Measurements from ENCODE around the gene PTPRD. TPM values are rescaled to one million over a fixed set of nuclear protein-coding genes. Genes with fewer than 3 reads are reported as not detected.

PTPRD gene
- total and polyA plus RNA-seq, 2 of the 4 experiments (the other 2 are of a cell fraction), result 0.07 to 0.18 TPM

DNA sequence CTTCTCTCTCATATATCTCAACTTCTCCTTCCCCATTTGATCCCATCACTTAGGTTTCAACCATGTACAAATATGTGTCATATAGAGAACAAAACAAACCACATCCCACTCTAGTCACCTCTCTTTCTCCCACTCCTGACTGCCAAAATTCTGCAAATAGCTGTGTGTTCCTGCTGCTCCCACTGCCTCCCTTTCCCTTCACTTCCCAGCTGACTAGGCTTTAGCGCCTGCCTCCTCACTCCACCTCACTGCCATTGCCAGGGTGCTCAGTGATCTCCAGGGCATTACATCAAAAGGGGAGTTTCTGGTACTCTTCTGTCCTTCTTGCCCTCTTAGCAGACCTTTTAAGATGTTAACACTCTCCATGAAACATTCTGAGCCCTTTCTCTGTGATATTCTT lies 2137.9 kb downstream of the PTPRD start:
- H3K36me3 ChIP-seq (ENCODE audit: control insufficient read depth, insufficient read depth, low read length), result no peaks in the 10 kb centered on the region
- H2BK20ac ChIP-seq (ENCODE audit: low read depth, low read length), result no peak overlapping the region
- no CpG with 5 or more reads among the region's 1 CpG for WGBS, 2 experiments (ENCODE audit: extremely low coverage in 2 of 2, insufficient read length in 1 of 2)
- intact Hi-C loops (cut with micrococcal nuclease), result no loop called here
- no peak overlapping the region for H4K8ac ChIP-seq (ENCODE audit: low read depth in 2 of 2, low read length in 2 of 2)
- no peaks in the 10 kb centered on the region; the same call in 1 of the 2 replicates for H3K9me3 ChIP-seq (ENCODE audit: control insufficient read depth, insufficient read depth, low read length)
- no TSS peak for BruUV-seq (replicated peaks)
- H3K79me1 ChIP-seq (ENCODE audit: low read depth in 1 of 2, low read length in 2 of 2), result no peaks in the 10 kb centered on the region
- TF ChIP-seq MAZ (IDR thresholded peaks at IDR 0.05; ENCODE audit: borderline replicate concordance, low read depth, low read length) (no peak), BHLHE40 (IDR thresholded peaks at IDR 0.05; ENCODE audit: low read depth, low read length) (no peak), NFE2L2 (IDR thresholded peaks at IDR 0.05; ENCODE audit: low read depth, low read length) (no peak), FOS (IDR thresholded peaks at IDR 0.05; ENCODE audit: low read depth, low read length) (no peak), RAD21 (IDR thresholded peaks at IDR 0.05; ENCODE audit: low read length) (no peak), CHD1 (IDR thresholded peaks at IDR 0.05; ENCODE audit: low read depth, low read length) (no peak), RFX5 (IDR thresholded peaks at IDR 0.05; ENCODE audit: low read depth, low read length) (no peak), MXI1 (IDR thresholded peaks at IDR 0.05; ENCODE audit: borderline replicate concordance, low read depth, low read length) (no peak)
- TF ChIP-seq, protein P1, sequence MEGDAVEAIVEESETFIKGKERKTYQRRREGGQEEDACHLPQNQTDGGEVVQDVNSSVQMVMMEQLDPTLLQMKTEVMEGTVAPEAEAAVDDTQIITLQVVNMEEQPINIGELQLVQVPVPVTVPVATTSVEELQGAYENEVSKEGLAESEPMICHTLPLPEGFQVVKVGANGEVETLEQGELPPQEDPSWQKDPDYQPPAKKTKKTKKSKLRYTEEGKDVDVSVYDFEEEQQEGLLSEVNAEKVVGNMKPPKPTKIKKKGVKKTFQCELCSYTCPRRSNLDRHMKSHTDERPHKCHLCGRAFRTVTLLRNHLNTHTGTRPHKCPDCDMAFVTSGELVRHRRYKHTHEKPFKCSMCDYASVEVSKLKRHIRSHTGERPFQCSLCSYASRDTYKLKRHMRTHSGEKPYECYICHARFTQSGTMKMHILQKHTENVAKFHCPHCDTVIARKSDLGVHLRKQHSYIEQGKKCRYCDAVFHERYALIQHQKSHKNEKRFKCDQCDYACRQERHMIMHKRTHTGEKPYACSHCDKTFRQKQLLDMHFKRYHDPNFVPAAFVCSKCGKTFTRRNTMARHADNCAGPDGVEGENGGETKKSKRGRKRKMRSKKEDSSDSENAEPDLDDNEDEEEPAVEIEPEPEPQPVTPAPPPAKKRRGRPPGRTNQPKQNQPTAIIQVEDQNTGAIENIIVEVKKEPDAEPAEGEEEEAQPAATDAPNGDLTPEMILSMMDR (conservative IDR thresholded peaks at IDR 0.05; ENCODE audit: low read depth, low read length), result no peak
- TF ChIP-seq, protein P2, sequence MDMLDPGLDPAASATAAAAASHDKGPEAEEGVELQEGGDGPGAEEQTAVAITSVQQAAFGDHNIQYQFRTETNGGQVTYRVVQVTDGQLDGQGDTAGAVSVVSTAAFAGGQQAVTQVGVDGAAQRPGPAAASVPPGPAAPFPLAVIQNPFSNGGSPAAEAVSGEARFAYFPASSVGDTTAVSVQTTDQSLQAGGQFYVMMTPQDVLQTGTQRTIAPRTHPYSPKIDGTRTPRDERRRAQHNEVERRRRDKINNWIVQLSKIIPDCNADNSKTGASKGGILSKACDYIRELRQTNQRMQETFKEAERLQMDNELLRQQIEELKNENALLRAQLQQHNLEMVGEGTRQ (IDR thresholded peaks at IDR 0.05; ENCODE audit: low read depth, low read length), result no peak
- H4K91ac ChIP-seq (ENCODE audit: insufficient read depth, low read depth, low read length), result no peak overlapping the region
- no peak overlapping the region for H3K18ac ChIP-seq (ENCODE audit: low read depth, low read length)
- H3K9me1 ChIP-seq (ENCODE audit: insufficient read depth, low read length), result no peaks in the 10 kb centered on the region
- H3K9ac ChIP-seq (ENCODE audit: low read depth, low read length), result no peak overlapping the region
- H3K4me3 ChIP-seq (ENCODE audit: insufficient read depth, low read depth, low read length), result no peak overlapping the region
- H3K27ac ChIP-seq (ENCODE audit: insufficient read depth, low read length), result no peak overlapping the region
- no peak overlapping the region for H2BK15ac ChIP-seq (ENCODE audit: low read depth, low read length)
- dilution Hi-C loops (cut with HindIII; ENCODE audit: low sequenced_read_pairs, unreplicated experiment), result no loop called here
- no peak overlapping the region for H3K56ac ChIP-seq (ENCODE audit: extremely low read depth, insufficient read depth, low read length)
- no peak overlapping the region for H3K23ac ChIP-seq (ENCODE audit: low read depth, low read length)
- no peak overlapping the region for H3K4me2 ChIP-seq (ENCODE audit: low read depth, low read length)
- H4K20me1 ChIP-seq (ENCODE audit: insufficient read depth, low read length), result no peaks in the 10 kb centered on the region
- no peak overlapping the region for H2BK5ac ChIP-seq (ENCODE audit: low read depth, low read length, poor library complexity, severe bottlenecking)
- DNase-seq, result no peak
- no peak overlapping the region for H3K14ac ChIP-seq (replicated peaks; ENCODE audit: low read depth, low read length)
- no peak overlapping the region for H3K4ac ChIP-seq (ENCODE audit: low read depth, low read length)
- H2AK5ac ChIP-seq (ENCODE audit: low read depth, low read length), result no peak overlapping the region
- no peak overlapping the region for H4K5ac ChIP-seq (ENCODE audit: low read depth, low read length)
- ChIA-PET POLR2A (ENCODE audit: unreplicated experiment) (no interaction called here), CTCF (no interaction called here)
- in situ Hi-C loops (cut with MboI; ENCODE audit: low sequenced_read_pairs), result no loop called here
- no peak overlapping the region for H2AFZ ChIP-seq (replicated peaks; ENCODE audit: low read length, poor library complexity)
- no peaks in the 10 kb centered on the region for H3K27me3 ChIP-seq (ENCODE audit: control insufficient read depth, insufficient read depth, low read length)
- ATAC-seq (ENCODE audit: low read depth), result no peak
- no peaks in the 10 kb centered on the region for H3K4me1 ChIP-seq (ENCODE audit: control insufficient read depth, insufficient read depth, low read length)
- H2BK120ac ChIP-seq (ENCODE audit: low read depth, low read length), result no peak overlapping the region
- H2AK9ac ChIP-seq (replicated peaks; ENCODE audit: low read depth, low read length, poor library complexity), result no peak overlapping the region
